ENCODE data around the gene CUEDC2.

Gene CUEDC2

GRCh38 chr10:102408728-102409603, 23.4 kb downstream of the CUEDC2 start:
- DNase-seq = peak in 3 of 4 experiments; percentile 32 to 41 (median 35)

DNA sequence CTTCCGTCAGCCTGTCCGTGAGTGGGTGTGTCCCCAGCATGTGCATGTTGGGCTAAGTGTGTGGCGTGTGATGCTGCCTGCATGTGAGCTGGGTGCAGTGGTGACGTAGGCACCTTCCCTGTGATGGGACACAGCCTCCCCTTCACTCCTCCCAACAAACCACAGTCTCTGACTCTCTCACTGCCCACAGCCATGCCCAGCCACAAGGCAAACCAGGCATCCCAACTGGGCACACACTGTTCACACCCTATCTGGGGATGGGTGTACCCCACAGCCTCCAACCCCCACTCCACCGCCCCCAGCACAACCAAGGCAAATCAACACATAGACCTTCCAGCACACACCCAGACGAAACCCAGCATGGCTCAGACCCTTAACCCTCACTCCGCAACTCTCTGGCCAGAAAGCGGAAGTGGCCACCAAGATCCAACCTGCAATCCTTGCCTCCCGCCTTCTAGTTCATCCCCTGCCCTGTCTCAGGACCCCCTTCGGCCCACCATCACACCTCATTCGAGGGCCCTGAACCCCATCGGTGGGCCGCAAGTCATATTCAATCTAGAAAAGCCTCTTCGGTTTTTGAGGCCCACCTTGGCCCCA, 24.1 kb downstream of the CUEDC2 start:
- no peak for DNase-seq

DNA sequence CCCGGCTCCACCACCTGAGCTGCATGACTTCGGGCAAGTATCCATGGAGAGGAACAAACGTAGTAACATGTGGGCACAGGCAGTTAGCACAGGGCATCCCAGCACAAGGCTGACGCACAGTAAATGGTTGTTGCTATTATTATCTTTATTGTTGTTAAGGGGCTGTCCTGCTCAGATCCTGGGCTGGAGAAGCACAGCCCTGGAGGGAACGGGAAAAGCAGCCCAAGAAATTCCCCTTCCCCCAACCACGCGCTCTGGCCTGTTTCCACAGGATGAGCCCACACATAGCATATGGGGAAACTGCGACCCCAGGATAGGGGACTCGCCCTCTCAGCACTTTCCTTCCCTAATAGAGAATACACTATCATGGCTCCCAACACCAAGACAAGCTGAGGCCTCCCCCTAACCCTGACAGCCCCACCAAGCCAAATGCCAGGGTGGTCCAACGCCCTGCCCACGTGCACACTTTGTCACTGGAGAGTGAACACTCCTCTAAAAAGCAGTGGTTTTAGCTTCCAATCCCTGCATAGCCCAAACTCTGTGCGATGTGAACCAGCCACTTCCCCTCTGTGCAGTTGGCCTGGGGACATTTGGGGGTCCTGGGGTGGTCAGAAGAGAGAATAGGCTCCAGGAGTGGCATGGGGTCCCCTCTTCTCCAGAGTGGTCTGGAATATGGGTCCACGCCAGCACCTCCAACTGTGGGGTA, 24.8 kb downstream of the CUEDC2 start:
- DNase-seq = no peak

DNA sequence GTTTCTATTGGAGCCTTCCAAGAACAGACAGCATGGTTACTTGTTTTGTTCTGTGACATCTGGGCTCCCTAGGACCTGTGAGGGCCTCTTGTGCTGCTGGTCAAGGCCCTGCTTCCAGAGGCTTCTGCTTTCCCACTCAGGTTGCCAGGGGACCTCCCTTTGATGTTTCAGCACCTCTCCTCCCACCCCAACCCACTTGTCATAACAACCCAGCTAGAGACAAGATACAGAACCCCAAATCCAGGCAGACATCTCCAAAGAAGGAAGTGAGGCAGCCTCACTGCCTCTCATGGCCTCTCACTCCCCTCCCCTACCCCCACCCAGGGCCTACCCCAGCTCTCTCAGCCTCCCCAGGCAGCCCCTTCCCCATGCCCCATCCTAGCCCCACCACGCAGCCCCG, 25.6 kb downstream of the CUEDC2 start:
- no peak for DNase-seq

DNA sequence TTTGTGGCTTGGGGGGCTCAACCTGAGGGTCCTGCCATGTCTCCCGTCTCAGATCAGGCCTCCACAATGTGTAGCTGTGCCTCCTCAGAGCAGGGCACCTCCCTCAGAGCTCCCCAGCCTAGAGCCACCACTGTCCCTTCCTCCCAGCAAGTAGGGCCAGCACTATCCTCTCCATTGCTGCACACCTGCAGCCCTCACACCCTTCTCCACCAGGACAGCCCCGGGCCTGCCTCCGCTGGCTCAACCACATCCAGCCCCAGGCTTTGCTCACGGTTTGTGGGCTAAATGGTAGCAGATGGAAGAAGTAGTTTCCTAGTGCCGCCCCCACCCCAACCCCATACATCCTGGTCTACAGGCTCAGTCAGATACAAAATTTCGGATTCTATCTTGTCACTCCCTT, 26.7 kb downstream of the CUEDC2 start:
- no peak for DNase-seq

- DNase-seq = no peak
These were observed 27.2 kb downstream of the CUEDC2 start for GRCh38 chr10:102405108-102405571.

- DNase-seq = no peak
These were observed 27.8 kb downstream of the CUEDC2 start for GRCh38 chr10:102404361-102405107.

DNA sequence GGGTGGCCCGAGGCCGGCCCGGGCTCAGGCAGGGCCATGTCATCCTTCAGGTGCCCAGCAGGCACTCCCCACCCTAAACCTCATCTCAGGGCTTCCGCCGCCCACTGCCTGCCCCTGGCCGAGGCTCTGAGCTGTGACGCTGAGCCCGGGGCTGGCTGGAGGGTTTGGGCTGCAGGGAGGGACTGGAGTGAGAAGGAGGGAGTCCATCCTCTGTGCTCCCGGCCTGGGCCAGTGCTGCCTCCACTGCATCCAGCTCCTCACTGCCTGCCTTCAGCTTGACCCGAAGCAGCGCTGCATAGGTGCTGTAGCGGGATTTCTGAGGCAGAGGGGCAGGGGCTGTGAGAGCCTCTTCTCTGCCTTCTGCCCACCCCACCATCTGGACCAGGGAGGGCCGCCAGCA, 29.3 kb downstream of the CUEDC2 start:
- DNase-seq = no peak

DNA sequence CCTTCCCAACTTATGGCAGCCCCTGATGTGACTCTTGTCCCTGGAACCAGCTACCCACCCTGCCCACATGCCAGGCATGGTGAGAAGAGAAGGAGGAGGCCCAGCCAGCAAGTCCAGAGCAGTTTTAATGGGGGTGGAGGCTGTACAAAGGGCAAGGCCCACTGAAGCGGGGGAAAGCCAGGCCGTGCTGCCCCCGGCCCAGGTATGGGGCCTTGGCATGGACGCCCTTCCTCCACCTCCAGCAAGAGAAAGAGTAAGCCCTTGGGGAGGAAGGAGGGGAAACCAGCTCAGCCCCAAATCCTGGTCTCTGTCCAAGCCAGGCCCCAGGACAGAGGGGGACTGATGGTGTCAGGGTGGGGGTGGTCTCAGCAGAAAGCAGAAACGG, 29.9 kb downstream of the CUEDC2 start:
- DNase-seq = no peak

GRCh38 chr10:102401735-102402511, 30.5 kb downstream of the CUEDC2 start:
- DNase-seq = no peak

DNA sequence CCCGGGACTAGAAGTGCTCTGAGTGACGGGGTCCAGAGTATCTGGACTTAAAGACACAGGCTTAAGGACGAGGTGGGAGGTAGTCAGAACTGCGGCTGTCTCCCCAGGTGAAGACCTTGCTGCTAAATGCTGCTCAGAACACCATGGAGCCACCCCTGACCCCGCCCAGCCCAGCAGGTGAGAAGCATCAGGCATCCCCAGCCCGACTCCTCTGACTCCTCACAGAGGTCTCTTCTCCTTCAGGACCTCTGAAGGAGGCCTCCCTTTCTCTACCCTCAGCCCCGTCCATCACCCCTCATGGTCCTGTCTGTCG, 31.1 kb downstream of the CUEDC2 start:
- DNase-seq = no peak

DNA sequence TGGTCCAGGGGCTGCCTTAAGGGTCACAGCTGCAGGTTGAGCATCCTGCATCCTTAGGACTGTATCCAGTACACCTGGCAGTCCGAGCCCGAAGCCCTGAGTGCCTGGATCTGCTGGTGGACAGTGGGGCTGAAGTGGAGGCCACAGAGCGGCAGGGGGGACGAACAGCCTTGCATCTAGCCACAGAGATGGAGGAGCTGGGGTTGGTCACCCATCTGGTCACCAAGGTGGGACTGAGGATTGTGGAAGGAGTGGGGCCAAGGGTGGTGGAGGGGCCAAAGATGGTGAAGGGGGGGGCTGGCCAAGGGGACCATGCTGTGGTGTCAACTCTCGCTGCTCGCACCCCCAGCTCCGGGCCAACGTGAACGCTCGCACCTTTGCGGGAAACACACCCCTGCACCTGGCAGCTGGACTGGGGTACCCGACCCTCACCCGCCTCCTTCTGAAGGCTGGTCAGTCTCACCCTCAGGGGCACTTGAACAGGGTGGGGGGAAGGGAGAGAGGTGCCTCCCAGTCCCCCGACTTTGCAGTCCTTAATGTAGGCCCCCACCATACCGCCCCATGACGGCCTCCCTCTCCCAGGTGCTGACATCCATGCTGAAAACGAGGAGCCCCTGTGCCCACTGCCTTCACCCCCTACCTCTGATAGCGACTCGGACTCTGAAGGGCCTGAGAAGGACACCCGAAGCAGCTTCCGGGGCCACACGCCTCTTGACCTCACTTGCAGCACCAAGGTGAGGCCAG, 31.6 kb downstream of the CUEDC2 start:
- no peak for DNase-seq

- no peak for DNase-seq
These were observed 32.3 kb downstream of the CUEDC2 start for GRCh38 chr10:102400076-102400475.

DNA sequence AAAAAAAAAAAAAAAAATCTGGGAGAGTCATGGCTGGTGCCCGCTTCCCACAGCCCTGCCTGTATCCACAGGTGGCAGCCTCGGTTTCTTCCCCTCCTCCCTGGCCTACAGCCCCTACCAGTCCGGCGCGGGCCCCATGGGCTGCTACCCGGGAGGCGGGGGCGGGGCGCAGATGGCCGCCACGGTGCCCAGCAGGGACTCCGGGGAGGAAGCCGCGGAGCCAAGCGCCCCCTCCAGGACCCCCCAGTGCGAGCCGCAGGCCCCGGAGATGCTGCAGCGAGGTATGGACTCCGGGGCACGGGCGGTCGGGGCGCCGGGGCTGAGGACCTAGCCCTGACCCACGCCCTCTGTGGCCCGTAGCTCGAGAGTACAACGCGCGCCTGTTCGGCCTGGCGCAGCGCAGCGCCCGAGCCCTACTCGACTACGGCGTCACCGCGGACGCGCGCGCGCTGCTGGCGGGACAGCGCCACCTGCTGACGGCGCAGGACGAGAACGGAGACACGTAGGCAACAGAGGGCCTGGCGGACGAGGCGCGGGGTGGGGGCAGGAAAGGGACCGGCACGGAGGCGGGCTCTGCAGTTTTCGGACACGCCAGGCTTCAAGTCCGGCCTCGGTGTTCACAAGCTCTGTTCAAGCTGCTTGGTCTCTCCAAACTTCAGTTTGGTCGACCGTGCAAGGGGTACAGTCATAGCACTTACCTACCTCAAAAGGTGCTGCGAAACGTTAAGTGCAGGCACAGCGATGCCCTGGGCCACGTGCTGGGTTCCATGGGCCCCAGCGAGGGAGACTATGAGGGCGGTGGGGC, 33.0 kb downstream of the CUEDC2 start:
- DNase-seq = peak; percentile 59 to 84 (median 72)

DNA sequence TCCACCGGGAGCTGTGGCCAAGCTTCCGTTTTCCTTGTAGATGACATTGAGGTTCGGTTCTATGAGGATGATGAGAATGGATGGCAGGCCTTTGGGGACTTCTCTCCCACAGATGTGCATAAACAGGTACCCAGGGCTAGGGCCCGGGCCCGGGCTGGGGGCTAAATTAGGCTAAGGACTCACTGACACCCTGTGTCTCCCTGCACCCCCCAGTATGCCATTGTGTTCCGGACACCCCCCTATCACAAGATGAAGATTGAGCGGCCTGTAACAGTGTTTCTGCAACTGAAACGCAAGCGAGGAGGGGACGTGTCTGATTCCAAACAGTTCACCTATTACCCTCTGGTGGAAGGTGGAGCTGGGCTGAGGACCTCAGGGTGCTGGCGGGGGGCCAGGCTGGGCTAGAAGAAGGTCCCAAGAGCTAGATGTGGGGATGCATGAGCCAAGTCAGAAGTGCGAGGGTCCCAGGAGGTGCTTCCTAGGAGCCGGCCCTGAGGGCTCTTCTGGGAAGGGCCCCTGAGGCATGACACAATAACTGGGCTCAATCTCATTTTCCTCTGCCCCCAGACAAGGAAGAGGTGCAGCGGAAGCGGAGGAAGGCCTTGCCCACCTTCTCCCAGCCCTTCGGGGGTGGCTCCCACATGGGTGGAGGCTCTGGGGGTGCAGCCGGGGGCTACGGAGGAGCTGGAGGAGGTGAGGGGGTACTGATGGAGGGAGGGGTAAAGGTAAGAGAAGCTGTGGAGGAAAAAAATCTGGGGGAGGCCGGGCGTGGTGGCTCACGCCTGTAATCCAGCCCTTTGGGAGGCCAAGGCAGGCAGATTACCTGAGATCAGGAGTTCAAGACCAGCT, 34.0 kb downstream of the CUEDC2 start:
- no peak for DNase-seq

DNA sequence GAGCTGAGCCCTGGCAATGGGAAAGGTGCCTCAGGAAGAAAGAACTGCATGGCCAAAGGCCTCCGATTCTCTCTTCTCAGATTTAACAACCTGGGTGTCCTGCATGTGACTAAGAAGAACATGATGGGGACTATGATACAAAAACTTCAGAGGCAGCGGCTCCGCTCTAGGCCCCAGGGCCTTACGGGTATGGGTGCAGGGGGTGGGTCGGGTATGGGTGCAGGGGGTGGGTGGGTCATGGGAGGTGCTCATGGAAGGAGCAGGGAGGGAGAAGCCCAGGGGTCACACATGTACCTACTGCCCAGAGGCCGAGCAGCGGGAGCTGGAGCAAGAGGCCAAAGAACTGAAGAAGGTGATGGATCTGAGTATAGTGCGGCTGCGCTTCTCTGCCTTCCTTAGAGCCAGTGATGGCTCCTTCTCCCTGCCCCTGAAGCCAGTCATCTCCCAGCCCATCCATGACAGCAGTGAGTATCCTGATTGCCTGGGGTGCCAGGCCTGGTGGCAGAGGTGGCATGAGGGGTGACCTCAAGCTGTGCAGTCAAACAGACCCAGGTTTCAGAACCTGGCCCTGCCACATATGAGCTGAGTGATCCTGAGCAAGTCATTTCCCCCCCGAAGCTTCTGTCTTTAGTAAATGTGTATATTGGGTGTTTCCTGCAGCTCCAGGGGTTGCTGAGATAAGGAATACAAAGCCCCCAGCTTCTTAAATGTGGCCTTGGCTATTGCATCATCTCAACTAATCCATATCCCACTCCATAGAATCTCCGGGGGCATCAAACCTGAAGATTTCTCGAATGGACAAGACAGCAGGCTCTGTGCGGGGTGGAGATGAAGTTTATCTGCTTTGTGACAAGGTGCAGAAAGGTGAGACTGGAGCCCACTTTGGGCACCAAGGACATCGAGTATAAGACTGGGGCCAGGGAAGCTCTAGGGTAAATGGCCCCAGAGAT, 34.9 kb downstream of the CUEDC2 start:
- DNase-seq = no peak

- DNase-seq = no peak
These were observed 35.6 kb downstream of the CUEDC2 start for GRCh38 chr10:102396730-102397151.

GRCh38 chr10:102396317-102396650, 36.1 kb downstream of the CUEDC2 start:
- DNase-seq = no peak

All from activated CD4-positive, CD25-positive, alpha-beta regulatory T cell (primary cell).